GF-D8 (cell line): ENCODE results near the gene SULF2.
"Not testable (repeated sequence)": the region's sequence is repeated elsewhere in the genome, so short reads cannot be mapped to it uniquely, and the experiment has no call there.

ENCODE experiments used
- DNase-seq: peaks from one replicate; lab custom pipeline; 2025; lab: John Stamatoyannopoulos, UW

SULF2 gene

GRCh38 chr20:47785311-47785853 is at the start of gene SULF2:
TSS of gene SULF2 (minus strand) at chr20:47785481. CDS start at chr20:47757363, 28,118 bp downstream.
- no peak for DNase-seq

GRCh38 chr20:47831675-47832074 is 46.4 kb upstream of the SULF2 start:
- DNase-seq, result not testable (repeated sequence)

DNA sequence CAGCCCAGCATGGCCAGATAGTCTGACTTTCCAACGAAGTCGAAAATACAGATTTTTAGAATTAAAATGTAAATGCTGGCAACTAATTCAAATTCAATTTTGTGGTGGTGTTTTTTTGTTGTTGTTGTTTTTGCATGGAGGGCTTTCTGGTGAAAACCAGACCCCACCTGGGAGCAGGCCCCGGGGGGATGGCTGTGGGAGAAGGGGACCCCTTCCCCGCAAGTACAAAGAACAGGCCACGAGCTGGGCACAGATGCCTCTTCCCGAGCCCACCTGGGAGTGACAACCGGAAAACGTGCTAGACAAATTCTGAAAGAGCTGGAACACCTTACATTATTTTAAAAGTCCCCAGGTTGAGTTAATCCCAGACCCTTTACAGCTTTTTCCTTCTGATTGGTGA is 41.4 kb upstream of the SULF2 start:
- DNase-seq, result not testable (repeated sequence)

DNA sequence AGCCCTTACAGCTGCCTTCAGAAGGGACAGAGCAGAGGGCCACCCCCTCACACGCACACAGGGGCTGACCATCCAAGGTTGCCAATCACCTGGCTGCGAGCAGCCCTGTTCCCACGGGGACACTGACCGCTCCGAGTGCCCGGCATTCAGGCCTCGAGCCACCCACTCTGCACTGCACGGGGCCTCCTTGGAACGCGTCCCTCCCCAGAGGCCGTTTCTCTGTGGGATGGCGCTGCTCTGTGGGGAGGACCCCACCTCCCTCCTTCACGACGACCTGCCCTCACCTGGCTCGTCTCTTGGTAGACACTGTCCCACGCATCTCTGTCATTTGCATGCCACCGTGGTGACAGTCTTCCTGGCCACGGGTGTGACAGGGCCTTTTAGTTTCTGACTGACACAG is 40.7 kb upstream of the SULF2 start:
- not testable (repeated sequence) for DNase-seq

DNA sequence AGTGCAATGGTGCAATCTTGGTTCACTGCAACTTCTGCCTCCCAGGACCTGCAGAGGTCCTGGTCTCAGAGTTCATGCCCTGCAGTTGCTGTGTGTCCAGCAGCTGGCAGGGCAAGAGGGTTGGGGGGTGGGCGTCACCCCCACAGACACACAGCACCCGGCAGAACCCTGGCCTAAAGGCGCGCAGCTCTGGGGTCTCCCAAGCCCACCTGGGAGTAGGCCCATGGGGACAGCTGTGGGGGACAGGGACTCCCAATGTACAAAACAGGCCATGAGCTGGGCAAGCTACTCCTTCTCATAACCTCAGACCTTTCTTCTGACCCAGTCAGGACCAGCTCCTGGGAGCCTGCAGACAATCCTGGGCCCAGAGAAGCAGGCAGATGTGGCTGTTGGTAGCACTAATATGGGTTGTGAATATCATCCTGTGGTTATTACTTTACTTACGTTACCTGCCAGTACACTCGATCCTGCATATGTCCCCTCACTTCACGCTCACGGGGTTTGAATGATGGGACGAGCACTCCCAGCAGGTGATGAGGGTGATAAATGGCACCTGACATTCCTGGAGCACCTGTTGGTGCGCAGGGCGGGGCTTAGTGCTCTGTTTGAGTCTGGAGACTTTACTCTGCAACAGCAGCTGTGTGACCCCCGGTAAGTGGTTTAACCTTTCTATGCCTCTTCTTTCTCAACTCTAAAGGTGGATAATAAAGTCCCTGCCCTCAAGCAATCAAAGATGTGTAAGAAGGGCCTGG is 39.9 kb upstream of the SULF2 start:
- no peak for DNase-seq

DNA sequence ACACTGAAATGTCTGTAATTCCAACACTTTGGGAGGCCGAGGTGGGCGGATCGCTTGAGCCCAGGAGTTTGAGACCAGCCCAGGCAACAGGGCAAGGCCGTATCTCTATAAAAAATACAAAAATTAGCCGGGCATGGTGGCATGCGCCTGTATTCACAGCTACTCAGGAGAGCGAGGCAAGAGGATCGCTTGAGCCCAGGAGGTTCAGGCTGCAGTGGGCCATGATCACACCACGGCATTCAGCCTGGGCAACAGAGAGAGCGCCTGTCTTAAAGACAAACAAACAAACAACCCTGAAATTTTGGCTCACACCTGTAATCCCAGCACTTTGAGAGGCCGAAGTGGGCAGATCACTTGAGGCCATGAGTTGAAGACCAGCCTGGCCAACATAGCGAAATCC is 38.7 kb upstream of the SULF2 start:
- not testable (repeated sequence) for DNase-seq

DNA sequence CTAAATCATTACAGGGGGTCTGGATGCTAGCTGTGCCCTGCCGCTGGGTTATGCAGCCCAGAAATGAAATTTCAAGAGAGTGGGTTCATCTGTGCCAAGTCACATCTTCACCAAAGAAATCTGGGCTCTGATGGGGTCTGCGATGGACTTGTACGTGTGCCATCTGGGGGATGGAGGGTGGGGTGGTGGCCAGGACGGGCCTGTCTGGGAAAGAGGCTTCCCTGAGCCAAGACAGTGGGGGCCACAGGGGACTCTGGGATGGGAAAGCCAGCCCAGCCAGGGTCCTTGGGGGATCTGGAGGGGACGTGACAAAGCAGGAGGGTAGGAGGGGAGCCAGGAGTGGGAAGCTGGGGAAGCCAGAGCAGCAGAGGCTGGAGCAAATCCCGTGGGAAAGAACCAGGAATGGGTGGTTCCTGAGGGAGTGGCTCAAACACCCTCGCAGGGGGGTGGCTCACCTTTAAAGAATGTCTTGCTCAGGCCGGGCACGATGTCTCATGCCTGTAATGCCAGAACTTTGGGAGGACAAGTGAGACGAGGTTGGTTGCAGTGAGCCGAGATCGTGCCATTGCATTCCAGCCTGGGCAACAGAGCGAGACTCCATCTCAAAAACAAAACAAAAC is 36.3 kb upstream of the SULF2 start:
- no peak for DNase-seq

GRCh38 chr20:47818996-47819609 is 33.8 kb upstream of the SULF2 start:
- no peak for DNase-seq

DNA sequence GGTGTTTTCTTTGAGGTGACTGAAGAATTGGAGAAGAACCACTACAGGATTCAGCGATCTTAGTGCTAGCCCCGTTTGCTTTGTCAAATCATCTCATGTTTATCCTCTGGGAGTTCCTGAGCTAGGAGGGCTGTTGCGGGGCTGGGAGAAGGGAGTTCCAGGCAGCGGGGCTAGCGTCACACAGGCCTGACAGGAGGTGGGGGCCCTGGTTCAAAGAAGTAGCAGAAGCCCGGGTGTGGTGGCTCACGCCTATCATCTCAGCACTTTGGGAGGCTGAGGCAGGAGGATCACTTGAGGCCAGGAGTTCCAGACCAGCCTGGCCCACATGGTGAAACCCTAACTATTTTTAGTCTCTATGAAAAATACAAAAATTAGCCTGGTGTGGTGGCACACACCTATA is 33.2 kb upstream of the SULF2 start:
- DNase-seq, result no peak

GRCh38 chr20:47818016-47818415 is 32.7 kb upstream of the SULF2 start:
- DNase-seq, result no peak

DNA sequence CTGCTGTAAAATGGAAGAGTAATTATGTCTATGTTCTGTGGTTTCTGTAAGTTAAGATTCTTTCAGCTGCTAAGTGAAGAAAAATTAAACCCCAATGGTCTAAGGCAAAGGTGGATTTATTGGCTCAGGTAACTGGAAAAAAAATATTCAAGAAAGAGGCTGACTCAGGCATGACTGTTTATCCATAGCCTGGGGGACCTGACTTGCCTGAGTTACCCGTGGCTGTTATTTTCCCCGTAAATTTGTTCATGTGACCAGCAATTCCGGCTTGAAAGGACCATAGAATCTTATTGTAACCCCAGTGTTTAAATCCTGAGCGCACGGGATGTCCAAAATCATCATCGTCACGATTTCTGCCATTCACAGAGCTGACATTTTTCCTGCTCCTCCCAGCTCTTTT is 32.3 kb upstream of the SULF2 start:
- DNase-seq, result no peak

DNA sequence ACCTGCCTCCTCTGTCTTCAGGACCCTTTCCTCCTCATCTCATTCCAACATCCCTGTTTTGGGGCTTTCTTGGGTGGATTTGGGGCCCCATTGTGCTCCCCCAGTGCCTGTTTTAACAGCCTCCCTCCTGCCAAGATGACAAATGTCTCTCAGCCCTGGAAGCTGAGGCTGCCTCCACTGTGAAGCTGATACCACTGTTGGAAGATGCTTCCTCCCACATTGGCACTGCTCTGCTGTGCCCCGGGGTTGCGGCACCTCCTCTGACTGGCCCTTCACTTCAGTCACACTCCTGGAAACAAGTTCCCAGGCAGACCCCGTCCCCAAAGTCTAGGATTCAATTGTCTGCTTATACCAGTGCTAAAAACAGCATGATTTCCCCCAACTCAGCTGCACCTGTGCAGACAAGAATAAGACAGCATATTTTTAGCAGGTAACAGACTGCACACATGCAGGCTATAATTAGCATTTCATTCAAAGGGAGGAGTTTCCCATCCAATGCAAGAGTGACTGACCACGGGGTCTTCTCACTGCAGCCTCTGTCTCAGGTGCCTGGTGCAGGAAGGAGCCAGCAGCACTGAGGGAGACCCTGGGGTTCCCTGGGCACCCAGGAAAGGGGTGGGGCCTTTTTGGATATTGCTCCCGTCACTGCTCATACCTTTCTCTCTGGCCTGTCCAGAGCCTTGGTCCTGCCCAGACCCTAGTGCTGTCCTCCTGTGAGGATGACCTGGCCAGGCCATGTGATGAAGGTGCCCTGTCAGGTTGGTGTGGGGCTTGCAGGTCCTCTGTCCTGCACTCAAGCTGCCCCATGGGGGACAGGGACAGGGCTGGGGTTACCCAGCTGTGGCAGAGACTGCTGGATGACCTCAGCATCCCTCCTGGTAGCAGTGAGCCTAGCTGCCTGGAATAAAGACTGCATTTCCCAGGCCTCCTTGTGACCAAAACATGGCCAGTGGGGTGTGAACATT is 31.5 kb upstream of the SULF2 start:
- DNase-seq, result no peak

GRCh38 chr20:47815866-47816265 is 30.6 kb upstream of the SULF2 start:
- DNase-seq, result no peak

DNA sequence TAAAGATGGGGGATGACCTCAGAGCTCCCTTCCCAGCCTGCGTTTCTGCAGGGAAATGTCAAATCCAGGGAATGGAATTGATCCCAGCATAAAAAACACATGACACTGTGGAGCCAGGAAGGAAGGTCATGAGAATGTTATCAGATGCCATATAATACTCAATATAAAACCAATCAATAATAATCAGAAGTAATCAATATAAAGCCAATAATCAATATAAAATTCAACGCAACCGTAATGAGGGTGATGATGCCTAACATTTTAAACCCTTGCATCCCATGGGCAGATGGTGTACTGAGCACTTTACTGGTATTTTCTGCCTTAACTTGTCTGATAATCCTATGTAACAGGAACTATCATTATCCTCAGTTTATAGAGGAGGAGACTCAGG is 30.1 kb upstream of the SULF2 start:
- no peak for DNase-seq

DNA sequence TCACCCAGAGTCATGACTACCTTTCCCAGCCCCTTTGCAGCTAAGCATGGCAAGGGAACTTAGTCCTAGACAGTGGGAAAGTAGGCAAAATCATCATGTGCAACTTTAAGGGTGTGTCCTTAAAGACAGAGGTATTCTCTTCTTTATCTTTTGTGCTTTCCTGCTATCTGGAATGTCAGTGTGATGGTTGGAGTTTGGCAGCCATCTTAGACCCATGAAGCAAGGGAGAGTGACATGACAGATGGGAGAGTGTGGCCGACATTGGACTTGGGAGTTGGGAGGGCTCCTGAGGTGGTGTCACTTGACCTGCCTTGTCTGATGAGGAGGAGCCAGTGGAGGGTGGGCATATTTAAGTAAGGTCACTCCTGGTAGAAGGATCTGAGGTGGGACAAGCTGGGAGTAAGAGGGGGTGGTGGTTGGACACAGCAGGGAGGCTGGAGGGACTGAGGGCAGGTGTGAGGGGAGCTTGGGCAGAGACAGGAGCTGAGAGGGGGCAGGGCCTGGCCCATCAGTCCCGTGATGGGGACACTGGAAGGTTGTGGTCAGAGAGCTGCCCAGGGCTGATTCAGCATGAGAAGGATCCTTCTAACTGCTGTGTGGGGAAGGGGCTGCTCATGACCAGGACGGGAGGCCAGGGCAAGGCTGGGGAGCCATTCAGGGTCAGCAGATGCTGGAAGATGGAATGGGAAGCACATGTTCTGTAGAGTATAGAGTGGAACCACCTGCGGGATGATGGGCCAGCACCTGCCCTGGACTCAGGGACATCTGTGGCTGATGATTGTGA is 29.5 kb upstream of the SULF2 start:
- DNase-seq, result no peak

DNA sequence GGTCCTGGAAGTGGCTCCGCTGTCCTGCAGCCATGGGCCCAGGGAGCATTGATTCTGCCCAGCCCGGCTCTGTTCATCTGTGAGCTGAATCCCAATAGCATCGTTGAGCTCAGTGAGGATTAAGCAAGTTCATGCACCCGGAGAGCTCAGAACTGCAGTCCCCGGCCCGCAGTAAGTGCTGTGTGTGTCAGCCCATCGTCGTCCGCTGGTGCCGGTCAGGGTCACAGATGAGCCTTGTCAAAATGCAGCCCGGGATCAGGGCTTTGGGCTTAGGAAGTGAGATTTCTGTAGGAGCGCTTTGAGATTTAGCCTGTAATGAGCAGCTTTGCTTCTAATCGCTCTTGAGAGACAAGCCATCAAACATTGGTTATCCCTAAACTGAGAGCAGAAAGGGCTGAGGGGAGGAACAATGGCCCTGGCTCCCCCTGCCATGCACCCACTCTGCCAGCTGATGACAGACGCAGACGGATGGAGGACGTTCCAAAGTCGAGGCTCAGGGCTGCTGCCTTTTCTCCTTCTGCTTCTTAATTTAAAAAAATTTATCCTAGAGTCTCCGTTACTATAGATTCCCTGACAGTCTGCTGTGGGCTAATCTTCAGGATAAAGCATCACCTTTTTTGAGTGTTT is 25.6 kb upstream of the SULF2 start:
- no peak for DNase-seq

DNA sequence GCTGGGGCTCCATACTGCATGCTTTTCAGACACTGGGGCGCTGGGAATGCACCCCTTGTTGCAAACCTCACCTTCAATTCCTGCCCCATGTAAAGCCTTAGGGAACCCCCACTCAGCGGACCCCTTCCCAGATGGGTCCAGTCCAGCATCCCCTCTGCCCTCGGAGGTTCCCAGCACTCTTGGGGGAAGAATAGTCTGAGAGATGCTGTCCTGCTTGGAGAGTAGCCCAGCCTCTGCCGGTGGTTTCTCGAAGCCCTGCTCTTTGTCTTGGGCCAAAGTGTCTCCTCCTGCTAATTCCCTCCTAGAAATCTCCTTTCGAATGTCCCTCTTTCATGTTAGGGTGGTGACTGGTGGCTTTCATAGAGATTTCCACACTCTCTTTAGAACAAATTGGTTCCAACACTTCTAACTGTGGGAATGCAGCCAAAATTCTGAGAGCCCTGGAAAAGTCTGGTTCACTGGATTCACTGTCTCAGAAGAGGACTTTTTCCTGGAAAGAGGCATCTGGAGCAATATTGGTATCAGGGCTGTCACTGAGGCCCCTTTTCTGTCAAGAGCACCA is 24.9 kb upstream of the SULF2 start:
- DNase-seq, result no peak

DNA sequence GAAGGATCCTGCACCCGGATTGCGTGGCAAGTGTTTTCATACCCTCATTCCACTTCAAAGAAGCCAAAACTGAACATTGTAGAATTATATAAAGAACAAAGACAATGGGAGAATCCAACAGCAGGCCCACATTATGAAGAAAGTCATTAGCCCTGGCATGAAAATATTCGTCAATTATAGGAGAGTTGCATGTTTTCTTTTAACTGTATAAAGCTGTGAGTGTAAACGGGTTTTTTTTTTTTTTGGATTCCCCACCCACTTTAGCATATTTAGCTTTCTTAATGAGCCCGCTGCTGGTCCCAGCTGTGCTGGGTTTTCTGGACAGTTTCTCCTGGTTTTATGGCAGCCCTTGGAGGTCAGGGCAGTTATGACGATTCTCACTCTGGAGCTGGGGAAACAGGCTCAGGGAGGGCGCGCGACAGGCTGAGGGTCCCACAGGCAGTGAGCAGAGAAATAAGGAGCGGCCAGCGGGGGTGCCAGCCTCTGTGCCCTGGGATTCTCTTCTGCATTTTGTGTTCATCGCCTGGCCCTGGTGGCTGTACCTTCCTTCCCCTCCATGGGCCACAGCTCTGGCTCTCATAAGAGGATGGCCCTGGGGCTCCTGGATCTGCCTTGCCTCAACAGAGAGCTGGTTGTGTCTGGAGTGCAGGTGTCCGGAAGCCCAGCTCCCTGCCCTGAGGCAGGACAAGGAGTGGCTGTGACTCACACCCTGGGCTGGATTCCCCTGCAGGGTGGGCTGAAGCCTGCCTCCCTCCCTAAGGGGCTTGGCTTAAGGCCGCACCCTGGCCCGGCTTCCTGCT is 24.1 kb upstream of the SULF2 start:
- DNase-seq, result no peak

- no peak for DNase-seq
Observed at GRCh38 chr20:47805951-47806350, 20.7 kb upstream of the SULF2 start.
